ENCODE data around the gene UGGT1.

Gene UGGT1

GRCh38 chr2:128219891-128220290 lies 128.9 kb downstream of the UGGT1 start:
- Histone ChIP-seq H3K36me3 (ENCODE audit: insufficient read depth, low read length) (no peaks in the 10 kb centered on the region), H3K79me2 (ENCODE audit: insufficient read depth, low read length) (no peaks in the 10 kb centered on the region), H3K4me3 (ENCODE audit: low read length, poor library complexity, severe bottlenecking) (no peak overlapping the region), H3K9me3 (ENCODE audit: insufficient read depth, low read depth, low read length) (no peaks in the 10 kb centered on the region), H3F3A (ENCODE audit: low read depth) (no peaks in the 10 kb centered on the region), H3K9me2 (replicated peaks; ENCODE audit: low read depth, low read length) (no peaks in the 10 kb centered on the region), H3K9ac (ENCODE audit: low read depth, low read length, poor library complexity, severe bottlenecking) (no peak overlapping the region), H3K4me2 (ENCODE audit: low read depth, low read length, poor library complexity, severe bottlenecking) (no peak overlapping the region), H3K4me1 (ENCODE audit: insufficient read depth, low read length, poor library complexity, severe bottlenecking) (no peaks in the 10 kb centered on the region), H2AFZ (ENCODE audit: low read length) (no peak overlapping the region), H4K20me1 (ENCODE audit: insufficient read depth, low read length, poor library complexity, severe bottlenecking) (no peaks in the 10 kb centered on the region), H3K27me3 (ENCODE audit: insufficient read depth, low read length, poor library complexity, severe bottlenecking) (no peaks in the 10 kb centered on the region)
- TF ChIP-seq EZH2phosphoT487 (IDR thresholded peaks at IDR 0.05; ENCODE audit: borderline replicate concordance): no peak
- no peak for TF ChIP-seq CTCF (conservative IDR thresholded peaks at IDR 0.05; ENCODE audit: low read length)

GRCh38 chr2:128227862-128228261 lies 136.9 kb downstream of the UGGT1 start:
- Histone ChIP-seq H3K4me3 (ENCODE audit: low read length, poor library complexity, severe bottlenecking) (no peak overlapping the region), H2AFZ (ENCODE audit: low read length) (no peak overlapping the region), H3K9me3 (ENCODE audit: insufficient read depth, low read depth, low read length) (no peaks in the 10 kb centered on the region), H4K20me1 (ENCODE audit: insufficient read depth, low read length, poor library complexity, severe bottlenecking) (no peaks in the 10 kb centered on the region), H3K4me1 (ENCODE audit: insufficient read depth, low read length, poor library complexity, severe bottlenecking) (no peaks in the 10 kb centered on the region), H3K9me2 (replicated peaks; ENCODE audit: low read depth, low read length) (no peaks in the 10 kb centered on the region), H3K9ac (ENCODE audit: low read depth, low read length, poor library complexity, severe bottlenecking) (no peak overlapping the region), H3K4me2 (ENCODE audit: low read depth, low read length, poor library complexity, severe bottlenecking) (no peak overlapping the region), H3F3A (ENCODE audit: low read depth) (no peaks in the 10 kb centered on the region), H3K36me3 (ENCODE audit: insufficient read depth, low read length) (no peaks in the 10 kb centered on the region), H3K27me3 (ENCODE audit: insufficient read depth, low read length, poor library complexity, severe bottlenecking) (peaks cover 2% of the 10 kb centered on the region), H3K79me2 (ENCODE audit: insufficient read depth, low read length) (no peaks in the 10 kb centered on the region)
- TF ChIP-seq CTCF (conservative IDR thresholded peaks at IDR 0.05; ENCODE audit: low read length) (no peak), EZH2phosphoT487 (IDR thresholded peaks at IDR 0.05; ENCODE audit: borderline replicate concordance) (no peak)

- no peaks in the 10 kb centered on the region for H3F3A ChIP-seq (ENCODE audit: low read depth)
- no peak overlapping the region for H2AFZ ChIP-seq (ENCODE audit: low read length)
- no peak overlapping the region for H3K4me3 ChIP-seq (ENCODE audit: low read length, poor library complexity, severe bottlenecking)
- H3K9me2 ChIP-seq (replicated peaks; ENCODE audit: low read depth, low read length): no peaks in the 10 kb centered on the region
- H3K4me1 ChIP-seq (ENCODE audit: insufficient read depth, low read length, poor library complexity, severe bottlenecking): no peaks in the 10 kb centered on the region
- no peak overlapping the region for H3K9ac ChIP-seq (ENCODE audit: low read depth, low read length, poor library complexity, severe bottlenecking)
- H4K20me1 ChIP-seq (ENCODE audit: insufficient read depth, low read length, poor library complexity, severe bottlenecking): no peaks in the 10 kb centered on the region
- H3K9me3 ChIP-seq (ENCODE audit: insufficient read depth, low read depth, low read length): no peaks in the 10 kb centered on the region
- TF ChIP-seq EZH2phosphoT487 (IDR thresholded peaks at IDR 0.05; ENCODE audit: borderline replicate concordance) (no peak), CTCF (conservative IDR thresholded peaks at IDR 0.05; ENCODE audit: low read length) (no peak)
- H3K27me3 ChIP-seq (ENCODE audit: insufficient read depth, low read length, poor library complexity, severe bottlenecking): peaks cover 4% of the 10 kb centered on the region
- H3K79me2 ChIP-seq (ENCODE audit: insufficient read depth, low read length): no peaks in the 10 kb centered on the region
- no peaks in the 10 kb centered on the region for H3K36me3 ChIP-seq (ENCODE audit: insufficient read depth, low read length)
- no peak overlapping the region for H3K4me2 ChIP-seq (ENCODE audit: low read depth, low read length, poor library complexity, severe bottlenecking)
Measured at GRCh38 chr2:128228894-128229293, 137.9 kb downstream of the UGGT1 start.
